ENCODE measurements around the gene SMPD3. TPM values are rescaled to one million over a fixed set of nuclear protein-coding genes. Genes with fewer than 3 reads are reported as not detected.

SMPD3 gene
- total and polyA plus RNA-seq, 2 of the 8 experiments (the other 6 are each of a cell fraction or from before 2014, with no cell fraction given): 0.39 to 1.3 TPM

- no peak for TF ChIP-seq CHD7 (IDR thresholded peaks at IDR 0.05; ENCODE audit: insufficient replicate concordance, low read length)
- no peak for TF ChIP-seq BACH1 (IDR thresholded peaks at IDR 0.05; ENCODE audit: low read length)
- TF ChIP-seq CHD1 (IDR thresholded peaks at IDR 0.05; ENCODE audit: low read depth, low read length): no peak
- TF ChIP-seq CEBPB (IDR thresholded peaks at IDR 0.05; ENCODE audit: low read depth, low read length): no peak
Observed at GRCh38 chr16:68429076-68429854, 19.0 kb downstream of the SMPD3 start (continued).
